K562 (cell line): ENCODE measurements around the gene MCMBP. TPM values are rescaled to one million over a fixed set of nuclear protein-coding genes. Genes with fewer than 3 reads are reported as not detected.

ENCODE experiments used
- ATAC-seq: fragments of 200-7000 bp; cut with Tn5 transposase; 3 replicates; pipeline ENCODE4 v1.9.1; 2020; ENCODE audit warnings: moderate library complexity
- BruUV-seq: library from RNA; stranded (reverse); fragments of 400-500 nt; replicated peaks from 2 replicates; lab custom pipeline; 2021; lab: Mats Ljungman, UMichigan
- CTCF ChIA-PET: fragments of 300-600 bp; formaldehyde crosslinking; extraction: SDS; loops from one replicate; lab custom pipeline; 2021; ENCODE audit warnings: low intra/inter-chr PET ratio; lab: Yijun Ruan, JAX
- POLR2A ChIA-PET: fragments of 300-600, 350-650 bp; sonication (Branson Sonifier 250); formaldehyde crosslinking; extraction: SDS; loops from one replicate; lab custom pipeline; 2021; ENCODE audit warnings: antibody characterized with exemption, inconsistent platforms; lab: Yijun Ruan, JAX
- DNase-seq, 4 experiments: peaks; one replicate each; pipeline versions ENCODE4 v3.0.0 to v3.0.0-alpha.2; 2011 to 2018; ENCODE audit warnings: low spot score in 3 of 4, mixed read lengths in 3 of 4; ENCODE audit errors: extremely low read depth in 1 of 4
- FAIRE-seq: peaks from 2 replicates; lab custom pipeline; 2011; peaks lifted over from hg19 to GRCh38; lab: Jason Lieb, UNC
- H2AFZ ChIP-seq: 2 replicates; pipeline ENCODE4 v1.6.0; 2011; ENCODE audit warnings: low read depth, low read length, control low read depth, inconsistent platforms
- H3K27ac ChIP-seq: fragments of 200-600 bp; 3 replicates; pipeline ENCODE4 v1.8.0; 2011; ENCODE audit warnings: low read depth, mild to moderate bottlenecking, control low read depth, inconsistent platforms, low read length, moderate library complexity, mixed read lengths; ENCODE audit errors: extremely low read depth
- H3K27me3 ChIP-seq, 2 experiments: fragments of 300-600 bp in 1 of 2; 2 replicates in 1 of 2; 3 replicates in 1 of 2; pipeline versions ENCODE4 v1.6.0 to v1.8.0; 2011; ENCODE audit warnings: inconsistent platforms in 2 of 2, low read length in 2 of 2, mild to moderate bottlenecking in 1 of 2, mixed read lengths in 1 of 2, moderate library complexity in 1 of 2; ENCODE audit not compliant: control insufficient read depth in 2 of 2, insufficient read depth in 2 of 2
- H3K36me3 ChIP-seq: fragments of 300-600 bp; 3 replicates; pipeline ENCODE4 v1.8.0; 2011; ENCODE audit warnings: mild to moderate bottlenecking, low read length, inconsistent platforms; ENCODE audit not compliant: control insufficient read depth, insufficient read depth
- H3K4me1 ChIP-seq, 2 experiments: fragments of 200-600 bp in 1 of 2; replicated peaks in 1 of 2; 2 replicates in 1 of 2; 3 replicates in 1 of 2; pipeline versions ENCODE4 v1.5.1 to v1.8.0; 2011; ENCODE audit warnings: inconsistent platforms in 2 of 2, low read length in 2 of 2, mild to moderate bottlenecking in 1 of 2, mixed read lengths in 1 of 2, moderate library complexity in 1 of 2; ENCODE audit not compliant: control insufficient read depth in 2 of 2, insufficient read depth in 2 of 2
- H3K4me2 ChIP-seq: 2 replicates; pipeline ENCODE4 v1.6.1; 2011; ENCODE audit warnings: low read length, control low read depth, inconsistent platforms, mixed read lengths; ENCODE audit not compliant: insufficient read depth
- H3K4me3 ChIP-seq: fragments of 200-600 bp; sonication (generic), shearing (Covaris generic); 2 replicates; pipeline ENCODE4 v1.5.1; 2016; ENCODE audit warnings: control low read depth, inconsistent platforms
- H3K79me2 ChIP-seq: fragments of 200-600 bp; 3 replicates; pipeline ENCODE4 v1.8.0; 2011; ENCODE audit warnings: low read length, inconsistent platforms; ENCODE audit not compliant: control insufficient read depth, insufficient read depth
- H3K9ac ChIP-seq, 2 experiments: 2 replicates each; pipeline versions ENCODE4 v1.6.0 to v1.6.1; 2011; ENCODE audit warnings: low read depth in 2 of 2, low read length in 2 of 2, control low read depth in 1 of 2, inconsistent platforms in 1 of 2, mild to moderate bottlenecking in 1 of 2, mixed read lengths in 1 of 2; ENCODE audit not compliant: insufficient read depth in 1 of 2
- H3K9me1 ChIP-seq: one replicate; pipeline ENCODE4 v1.6.0; 2011; ENCODE audit warnings: inconsistent platforms, mild to moderate bottlenecking, low read length, moderate library complexity; ENCODE audit not compliant: control insufficient read depth, insufficient read depth
- H3K9me3 ChIP-seq: replicated peaks from 2 replicates; pipeline ENCODE4 v1.5.1; 2011; ENCODE audit warnings: low read depth, low read length, inconsistent platforms; ENCODE audit not compliant: control insufficient read depth, insufficient read depth
- H4K20me1 ChIP-seq: replicated peaks from 2 replicates; pipeline ENCODE4 v1.6.1; 2011; ENCODE audit warnings: low read length, inconsistent platforms, mixed read lengths; ENCODE audit not compliant: control insufficient read depth, insufficient read depth
- GTF2E2 ChIP-seq: fragments of 200-800 bp; sonication (Bioruptor generic); IDR thresholded peaks from 2 replicates; pipeline ENCODE4 v1.6.1; 2016; ENCODE audit warnings: missing genetic modification characterization, missing compliant biosample characterization
- HNRNPUL1 ChIP-seq: fragments of 200-400 bp; formaldehyde crosslinking; IDR thresholded peaks from 2 replicates; pipeline ENCODE4 v1.6.1; 2017; ENCODE audit warnings: low read length
- JUN ChIP-seq, 2 experiments: sonication (generic) in 1 of 2; formaldehyde crosslinking in 1 of 2; IDR thresholded peaks; 2 replicates each; pipeline versions ENCODE4 v1.6.1 to v1.8.0; 2012 to 2022; ENCODE audit warnings: borderline replicate concordance in 2 of 2, mild to moderate bottlenecking in 2 of 2, improper control_type of control experiment in 1 of 2, low read depth in 1 of 2, low read length in 1 of 2, missing genetic modification reagents in 1 of 2
- KHSRP ChIP-seq: fragments of 450-650 bp; IDR thresholded peaks from 2 replicates; pipeline ENCODE4 v1.6.1; 2017
- MAZ ChIP-seq, 2 experiments: fragments of 450-650 bp in 1 of 2; sonication (generic) in 1 of 2; formaldehyde crosslinking; IDR thresholded peaks in 1 of 2; conservative IDR thresholded peaks in 1 of 2; 2 replicates each; pipeline versions ENCODE4 v1.4.0 to v1.5.0; 2020; ENCODE audit warnings: mild to moderate bottlenecking in 1 of 2, missing genetic modification reagents in 1 of 2
- MCM5 ChIP-seq: fragments of 450-650 bp; IDR thresholded peaks from 2 replicates; pipeline ENCODE4 v1.6.1; 2016; ENCODE audit warnings: low read depth
- MEIS2 ChIP-seq: fragments of 450-650 bp; IDR thresholded peaks from 2 replicates; pipeline ENCODE4 v1.6.1; 2014; ENCODE audit warnings: mild to moderate bottlenecking; ENCODE audit not compliant: partially characterized antibody
- NFE2 ChIP-seq: IDR thresholded peaks from 2 replicates; pipeline ENCODE4 v1.6.1; 2014; ENCODE audit warnings: antibody characterized with exemption, low read depth
- POLR2B ChIP-seq: fragments of 450-650 bp; IDR thresholded peaks from 2 replicates; pipeline ENCODE4 v1.6.1; 2018; ENCODE audit warnings: low read depth; ENCODE audit not compliant: partially characterized antibody
- PURB ChIP-seq: sonication (generic); formaldehyde crosslinking; IDR thresholded peaks from 2 replicates; pipeline ENCODE4 v1.9.0; 2021; ENCODE audit warnings: low read depth, mild to moderate bottlenecking, missing genetic modification reagents
- TEAD2 ChIP-seq: fragments of 450-650 bp; IDR thresholded peaks from 2 replicates; pipeline ENCODE4 v1.6.1; 2016; ENCODE audit warnings: missing genetic modification characterization, control low read depth, missing compliant biosample characterization
- ZNF121 ChIP-seq: sonication (generic); formaldehyde crosslinking; conservative IDR thresholded peaks from 2 replicates; pipeline ENCODE4 v1.8.0; 2022; ENCODE audit warnings: missing genetic modification reagents
- ZNF280B ChIP-seq: fragments of 250-450 bp; sonication (Bioruptor Pico); IDR thresholded peaks from 2 replicates; pipeline ENCODE4 v1.5.1; 2021; ENCODE audit warnings: mild to moderate bottlenecking
- ZNF354B ChIP-seq: fragments of 250-450 bp; sonication (Bioruptor Pico); IDR thresholded peaks from 2 replicates; pipeline ENCODE4 v1.4.0; 2020
- ZNF707 ChIP-seq: fragments of 250-450 bp; sonication (Bioruptor Pico); conservative IDR thresholded peaks from 2 replicates; pipeline ENCODE4 v1.8.0; 2022; ENCODE audit warnings: inconsistent platforms, mild to moderate bottlenecking, moderate library complexity
- WGBS: fragments of 100-300 bp; shearing (Covaris generic); methylation state at CpG from one replicate; pipeline ENCODE4 v1.1.6; 2016; ENCODE audit warnings: low coverage, mixed read lengths; ENCODE audit not compliant: insufficient coverage; ENCODE audit errors: missing lambda C conversion rate; 5-methylcytosine and 5-hydroxymethylcytosine counted together
- in situ Hi-C: fragments of 300-500 bp; cut with MboI; formaldehyde crosslinking; loops from 4 replicates; pipeline ENCODE4 v1.15.0; 2018; ENCODE audit warnings: inconsistent platforms, mixed read lengths
- intact Hi-C: fragments of 100-400 bp; cut with micrococcal nuclease; formaldehyde crosslinking; loops from 2 replicates; pipeline ENCODE4 v1.14.2; 2022
- polyA plus RNA-seq, 8 experiments: library from polyadenylated mRNA; depleted of rRNA in 4 of 8; stranded (reverse) in 5 of 8; unstranded in 3 of 8; fragments of >200 nt; fragmentation: Nextera tagmentation in 2 of 8; fragmentation: Illumina TruSeq in 1 of 8; extraction: Ambion mirVana in 2 of 8; extraction: Trizol in 1 of 8; gene quantifications; 2 replicates each; pipeline versions ENCODE4 v1.2.1 to v1.2.3, GENCODE V29; 2011 to 2014; ENCODE audit warnings: inconsistent platforms in 1 of 8, missing spikeins in 1 of 8
- total RNA-seq, 7 experiments: library from RNA; depleted of rRNA in 6 of 7; stranded (reverse); fragments of >200 nt in 6 of 7; fragmentation: Illumina TruSeq in 2 of 7; extraction: Trizol in 2 of 7; gene quantifications; 2 replicates each; pipeline versions ENCODE4 v1.2.1 to v1.2.3, GENCODE V29; 2011 to 2021; ENCODE audit warnings: low replicate concordance in 1 of 7

The MCMBP gene
- total and polyA plus RNA-seq, 9 of the 15 experiments (the other 6 are each of a cell fraction or from before 2014, with no cell fraction given), result 11.2 to 74.3 (median 50.5) TPM

GRCh38 chr10:119917777-119918176, 45.1 kb upstream of the MCMBP start (continued):
- TF ChIP-seq PURB (CRISPR knock-in tag), result no peak
- TF ChIP-seq, all 486 proteins: peak for 2

- no peaks in the 10 kb centered on the region for H3K79me2 ChIP-seq
- H3K36me3 ChIP-seq, result peaks cover 48% of the 10 kb centered on the region; the same call in 2 of the 3 replicates
- no peak overlapping the region for H3K27ac ChIP-seq
- no peak overlapping the region for H3K4me3 ChIP-seq
- WGBS, result 98% methylated on average over 5 of the region's 6 CpGs
- TF ChIP-seq MEIS2 (no peak), ZNF121 (CRISPR knock-in tag) (peak; percentile 63)
- TF ChIP-seq, all 486 proteins: peak for 1
- no TSS peak for BruUV-seq
- in situ Hi-C loops (no loop called here), intact Hi-C loops (no loop called here)
- H3K27me3 ChIP-seq, result no peaks in the 10 kb centered on the region
- ATAC-seq (no peak), DNase-seq (no peak), FAIRE-seq (no peak)
- ChIA-PET POLR2A (no interaction called here), CTCF (no interaction called here)
- no peaks in the 10 kb centered on the region for H3K9me3 ChIP-seq
- H3K4me1 ChIP-seq, result no peaks in the 10 kb centered on the region
- no peak overlapping the region for H3K9ac ChIP-seq
- H4K20me1 ChIP-seq, result no peaks in the 10 kb centered on the region
- H3K9me1 ChIP-seq, result no peaks in the 10 kb centered on the region
- no peak overlapping the region for H3K4me2 ChIP-seq
- H2AFZ ChIP-seq, result no peak overlapping the region
These were observed 38.0 kb upstream of the MCMBP start for GRCh38 chr10:119910689-119911088.

GRCh38 chr10:119908166-119908565, 35.5 kb upstream of the MCMBP start:
- no peak for DNase-seq
- Histone ChIP-seq H3K27me3 (no peaks in the 10 kb centered on the region), H4K20me1 (no peaks in the 10 kb centered on the region; the same call in 1 of the 2 replicates), H3K9me3 (no peaks in the 10 kb centered on the region), H3K4me3 (no peak overlapping the region), H3K4me2 (no peak overlapping the region), H3K36me3 (peaks cover 55% of the 10 kb centered on the region), H3K9me1 (no peaks in the 10 kb centered on the region), H3K9ac (no peak overlapping the region), H3K79me2 (no peaks in the 10 kb centered on the region), H2AFZ (no peak overlapping the region), H3K4me1 (no peaks in the 10 kb centered on the region), H3K27ac (no peak overlapping the region)
- ATAC-seq, result no peak
- in situ Hi-C loops, result no loop called here
- ChIA-PET CTCF (no interaction called here), POLR2A (no interaction called here)
- intact Hi-C loops, result no loop called here
- BruUV-seq, result no TSS peak
- no peak for FAIRE-seq
- TF ChIP-seq MAZ (CRISPR knock-in tag; conservative IDR thresholded peaks at IDR 0.05 in 1 of 2, IDR thresholded peaks at IDR 0.05 in 1 of 2) (no peak), ZNF280B (CRISPR knock-in tag) (no peak), POLR2B (no peak), ZNF354B (no peak), HNRNPUL1 (no peak), TEAD2 (tag) (no peak), NFE2 (no peak), ZNF707 (CRISPR knock-in tag) (no peak), JUN (IDR thresholded peaks at IDR 0.05; ENCODE audit: borderline replicate concordance, low read depth, low read length) (no peak), JUN (CRISPR knock-in tag; IDR thresholded peaks at IDR 0.05; ENCODE audit: borderline replicate concordance) (no peak), MCM5 (no peak), KHSRP (no peak), GTF2E2 (tag) (no peak)
